GM21526 (cell line): ENCODE data around the gene CD34.
"Not testable (repeated sequence)": the region's sequence is repeated elsewhere in the genome, so short reads cannot be mapped to it uniquely, and the experiment has no call there.

ENCODE experiments used
- ATAC-seq: cut with Tn5 transposase; IDR thresholded peaks from one replicate; pipeline ENCODE4 v1.9.1; 2021; ENCODE audit warnings: moderate library complexity; ENCODE audit not compliant: unreplicated experiment, low FRiP score

Gene CD34

DNA sequence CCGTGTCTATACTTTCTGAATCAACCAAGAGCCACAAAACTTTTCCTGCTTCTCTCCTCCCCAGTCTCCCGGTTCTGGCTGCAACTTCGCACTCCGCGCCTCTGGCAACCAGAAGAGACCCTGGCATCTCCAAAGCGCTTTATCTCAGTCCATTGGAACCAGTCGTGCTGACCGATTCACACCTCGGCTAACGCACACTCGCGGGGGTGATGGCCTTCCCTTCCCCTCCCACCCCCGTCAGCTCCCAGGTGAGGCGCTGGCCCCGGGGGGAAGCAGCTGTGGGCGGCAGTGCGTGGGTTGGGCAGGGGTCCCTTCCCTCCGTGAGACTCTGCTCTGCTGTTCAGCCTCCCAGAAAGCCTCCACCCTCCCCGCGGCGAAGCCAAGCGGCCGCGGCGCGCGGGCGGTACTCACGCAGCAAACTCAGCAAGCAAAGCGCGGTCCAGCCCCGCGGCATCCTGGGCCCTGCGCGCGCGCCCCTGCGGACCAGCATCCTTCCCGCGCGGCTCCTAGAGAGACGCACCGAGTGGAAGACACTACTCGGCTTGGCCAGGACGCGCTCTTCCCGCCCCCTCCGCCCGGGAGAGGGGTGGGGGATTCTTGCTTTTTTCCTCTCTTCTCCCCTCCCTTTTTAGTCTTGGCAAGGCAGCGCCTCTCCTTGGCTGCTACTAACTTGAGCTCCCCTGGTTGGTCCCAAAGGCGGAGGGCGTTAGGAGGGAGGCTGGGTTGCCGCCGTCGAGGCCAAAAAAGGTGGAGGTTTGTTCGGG is at the start of gene CD34:
Gene CD34 (minus strand): TSS at position 535 of the 764 bp plus-strand sequence. CDS start 45 bp downstream, at position 490.
- ATAC-seq = no peak

GRCh38 chr1:207960346-207960745 is 49.4 kb upstream of the CD34 start:
- no peak for ATAC-seq

DNA sequence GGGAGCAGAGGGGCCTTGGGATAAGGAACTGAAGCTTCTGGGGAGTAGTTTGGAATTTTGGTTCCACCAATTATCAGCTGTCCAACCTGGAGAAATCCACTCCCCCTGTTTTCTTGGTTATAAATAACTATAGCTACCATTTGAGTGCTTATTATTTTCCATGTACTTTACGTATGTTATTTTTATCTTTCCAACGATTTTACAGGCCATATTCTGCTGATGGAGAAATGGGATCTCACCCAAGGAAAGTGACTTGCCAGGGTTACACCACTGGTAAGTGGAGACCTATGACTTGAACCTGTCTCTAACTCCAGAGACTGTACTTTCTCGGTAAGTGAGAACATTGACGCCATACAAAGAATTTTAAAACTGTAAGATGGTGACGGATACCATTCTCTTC is 49.0 kb upstream of the CD34 start:
- no peak for ATAC-seq

DNA sequence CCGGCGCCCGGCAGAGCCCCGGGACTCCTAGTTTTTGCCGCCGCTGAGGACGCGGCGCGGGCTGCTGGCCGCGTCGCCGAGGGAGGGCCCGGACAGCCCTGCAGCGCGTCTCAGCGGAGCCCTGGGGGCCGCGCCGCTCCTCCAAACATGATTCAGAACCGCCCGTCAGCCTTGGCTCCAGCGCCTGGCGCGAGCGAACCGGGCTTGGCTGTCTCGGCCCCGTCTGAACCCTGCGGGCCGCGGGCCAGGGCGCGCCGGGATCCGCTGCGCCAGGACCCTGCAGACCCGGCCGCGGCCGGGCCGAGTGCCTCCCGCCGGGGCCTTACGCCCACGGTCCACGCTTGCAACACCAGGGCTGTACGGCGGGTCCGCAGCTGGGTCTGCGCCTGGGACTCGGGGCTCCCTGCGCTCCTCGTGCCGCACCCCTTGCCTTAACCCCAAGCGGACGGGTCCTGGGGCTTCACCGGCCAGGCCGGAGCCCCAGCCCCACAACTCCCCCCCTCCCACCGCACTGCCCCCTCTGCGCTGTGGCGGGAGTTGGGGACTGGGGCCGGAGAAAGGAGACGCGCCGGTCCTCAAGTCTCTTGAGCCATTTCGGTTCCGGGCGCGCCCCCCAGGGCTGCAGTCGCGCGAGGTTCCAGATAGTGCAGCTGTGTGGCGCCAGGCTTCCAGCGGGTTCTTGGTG is 48.4 kb upstream of the CD34 start:
- no peak for ATAC-seq

- no peak for ATAC-seq
These were observed 47.6 kb upstream of the CD34 start for GRCh38 chr1:207958376-207959139.

DNA sequence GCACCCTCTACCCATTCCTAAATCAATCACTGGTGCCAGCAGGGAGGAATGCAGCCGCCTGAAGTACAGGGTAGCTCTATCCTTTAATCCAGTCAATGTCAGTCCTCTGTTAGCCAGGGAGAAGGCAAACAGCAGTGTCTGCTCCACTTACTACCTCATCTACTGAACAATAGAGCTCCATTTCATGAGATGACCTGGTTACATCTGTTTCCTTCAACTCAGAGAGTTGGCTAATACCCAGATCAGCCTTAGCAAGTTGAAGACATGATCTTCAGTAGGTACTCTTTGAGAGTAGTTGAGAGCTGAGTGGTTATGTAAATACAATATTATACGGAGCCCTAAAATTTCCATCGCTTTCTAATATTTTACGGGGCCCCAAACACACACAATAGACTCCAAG is 46.1 kb upstream of the CD34 start:
- no peak for ATAC-seq

GRCh38 chr1:207954104-207954503 is 43.2 kb upstream of the CD34 start:
- ATAC-seq = no peak

GRCh38 chr1:207952617-207953542 is 42.0 kb upstream of the CD34 start:
- no peak for ATAC-seq

DNA sequence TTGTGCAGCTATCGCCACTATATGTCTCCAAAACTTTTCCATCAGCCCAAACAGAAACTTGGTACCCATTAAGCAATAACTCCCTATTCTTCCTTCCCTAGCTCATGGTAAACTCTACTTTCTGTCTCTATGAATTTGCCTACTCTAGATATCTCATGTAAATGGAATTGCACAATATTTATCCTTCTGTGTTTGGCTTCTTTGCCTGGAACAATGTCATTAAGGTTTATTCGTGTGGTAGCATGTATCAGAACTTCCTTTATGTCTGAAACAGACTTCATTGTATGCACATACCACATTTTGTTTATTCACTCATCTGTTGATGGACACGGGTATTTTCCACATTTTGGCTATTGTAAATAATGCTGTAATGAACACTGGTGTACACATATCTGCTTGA is 40.7 kb upstream of the CD34 start:
- ATAC-seq = no peak

DNA sequence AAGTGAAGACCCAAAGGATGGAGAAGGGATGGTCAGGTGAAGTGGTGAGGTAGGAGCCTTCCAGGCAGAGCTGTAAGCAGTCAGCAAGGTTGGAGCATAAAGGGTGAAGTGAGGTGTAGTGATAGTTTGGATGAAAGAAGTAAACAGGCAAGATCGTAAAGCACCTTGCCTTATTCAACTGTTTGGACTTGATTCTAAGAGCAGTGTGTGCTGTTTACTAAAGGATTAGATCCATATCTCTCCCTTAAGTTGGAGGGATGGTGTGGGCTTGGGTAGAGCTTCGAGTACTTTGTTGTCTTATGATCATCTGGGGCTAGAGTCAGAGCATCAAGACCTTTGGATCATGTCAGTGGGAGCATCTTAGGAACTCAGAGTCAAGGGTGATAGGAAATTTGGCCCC is 39.8 kb upstream of the CD34 start:
- no peak for ATAC-seq

- no peak for ATAC-seq
These were observed 38.8 kb upstream of the CD34 start for GRCh38 chr1:207949571-207950195.

- no peak for ATAC-seq
These were observed 37.8 kb upstream of the CD34 start for GRCh38 chr1:207948536-207949250.

DNA sequence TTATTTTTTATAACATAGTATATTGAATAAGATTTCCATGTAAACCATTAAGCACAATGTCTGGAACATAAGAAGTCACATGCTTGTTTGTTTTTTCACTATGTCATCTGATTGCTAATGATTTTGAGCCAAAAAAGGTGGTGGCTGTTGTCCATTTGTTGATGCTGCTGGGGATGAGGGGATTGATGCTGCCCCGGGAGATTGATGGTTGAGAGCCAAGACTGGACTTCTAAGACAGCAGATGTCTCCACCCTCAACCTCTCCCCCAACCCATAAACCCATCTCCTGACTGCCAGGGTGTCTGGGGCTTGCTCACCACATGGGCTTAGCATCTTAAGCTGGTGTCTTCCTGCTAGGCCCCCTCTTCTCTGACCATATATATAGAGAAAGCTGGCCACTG is 35.8 kb upstream of the CD34 start:
- ATAC-seq = no peak

- ATAC-seq = no peak
These were observed 33.6 kb upstream of the CD34 start for GRCh38 chr1:207944571-207944970.

- ATAC-seq = not testable (repeated sequence)
These were observed 31.4 kb upstream of the CD34 start for GRCh38 chr1:207942337-207942741.

- no peak for ATAC-seq
These were observed 30.7 kb upstream of the CD34 start for GRCh38 chr1:207941665-207942064.

- ATAC-seq = no peak
These were observed 27.1 kb upstream of the CD34 start for GRCh38 chr1:207938016-207938415.

DNA sequence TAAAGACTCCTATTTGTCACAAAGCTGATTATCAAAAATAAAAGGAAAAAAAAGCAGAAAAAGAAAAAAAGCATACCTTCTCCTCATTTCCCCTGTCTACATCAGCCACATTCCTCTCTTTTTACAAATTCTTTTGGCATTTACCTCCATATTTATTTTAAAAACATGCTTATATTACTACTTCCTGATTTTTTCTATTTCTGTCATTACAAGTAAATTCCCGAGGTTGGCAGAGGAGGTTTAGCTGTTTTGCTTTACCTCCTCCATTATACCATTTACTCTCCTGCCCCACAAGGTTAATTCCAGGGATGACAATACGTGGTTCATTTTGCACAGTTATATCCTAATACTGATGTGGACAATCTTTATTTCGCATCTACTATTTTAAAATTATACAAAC is 26.3 kb upstream of the CD34 start:
- no peak for ATAC-seq

DNA sequence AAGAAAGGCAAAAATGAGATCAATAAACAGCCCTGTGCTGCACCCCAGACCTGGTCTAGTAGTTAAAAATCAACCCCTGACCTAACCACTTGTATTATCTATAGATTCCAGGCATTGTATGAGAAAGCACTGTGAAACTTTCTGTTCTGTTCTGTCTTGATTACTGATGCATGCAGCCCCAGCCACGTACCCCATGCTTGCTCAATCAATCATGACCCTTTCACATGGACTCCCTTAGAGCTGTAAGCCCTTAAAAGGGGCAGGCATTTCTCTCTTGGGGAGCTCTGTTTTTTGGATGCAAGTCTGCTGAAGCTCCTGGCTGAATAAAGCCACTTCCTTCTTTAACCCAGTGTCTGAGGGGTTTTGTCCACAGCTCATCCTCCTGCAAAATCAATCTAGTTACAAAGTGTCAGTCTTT is 24.2 kb upstream of the CD34 start:
- peak; percentile 87 for ATAC-seq
